K562 (cell line): ENCODE measurements around the gene GINS1. TPM values are rescaled to one million over a fixed set of nuclear protein-coding genes. Genes with fewer than 3 reads are reported as not detected.

Experiments used
- ATAC-seq: fragments of 200-7000 bp; cut with Tn5 transposase; 3 replicates; pipeline ENCODE4 v1.9.1; 2020; ENCODE audit warnings: moderate library complexity
- BruUV-seq: library from RNA; stranded (reverse); fragments of 400-500 nt; replicated peaks from 2 replicates; lab custom pipeline; 2021; lab: Mats Ljungman, UMichigan
- CTCF ChIA-PET: fragments of 300-600 bp; formaldehyde crosslinking; extraction: SDS; loops from one replicate; lab custom pipeline; 2021; ENCODE audit warnings: low intra/inter-chr PET ratio; lab: Yijun Ruan, JAX
- POLR2A ChIA-PET: fragments of 300-600, 350-650 bp; sonication (Branson Sonifier 250); formaldehyde crosslinking; extraction: SDS; loops from one replicate; lab custom pipeline; 2021; ENCODE audit warnings: antibody characterized with exemption, inconsistent platforms; lab: Yijun Ruan, JAX
- DNase-seq, 4 experiments: peaks; one replicate each; pipeline versions ENCODE4 v3.0.0 to v3.0.0-alpha.2; 2011 to 2018; ENCODE audit warnings: low spot score in 3 of 4, mixed read lengths in 3 of 4; ENCODE audit errors: extremely low read depth in 1 of 4
- FAIRE-seq: peaks from 2 replicates; lab custom pipeline; 2011; peaks lifted over from hg19 to GRCh38; lab: Jason Lieb, UNC
- H2AFZ ChIP-seq: 2 replicates; pipeline ENCODE4 v1.6.0; 2011; ENCODE audit warnings: low read depth, low read length, control low read depth, inconsistent platforms
- H3K27ac ChIP-seq: fragments of 200-600 bp; 3 replicates; pipeline ENCODE4 v1.8.0; 2011; ENCODE audit warnings: low read depth, mild to moderate bottlenecking, control low read depth, inconsistent platforms, low read length, moderate library complexity, mixed read lengths; ENCODE audit errors: extremely low read depth
- H3K27me3 ChIP-seq, 2 experiments: fragments of 300-600 bp in 1 of 2; 2 replicates in 1 of 2; 3 replicates in 1 of 2; pipeline versions ENCODE4 v1.6.0 to v1.8.0; 2011; ENCODE audit warnings: inconsistent platforms in 2 of 2, low read length in 2 of 2, mild to moderate bottlenecking in 1 of 2, mixed read lengths in 1 of 2, moderate library complexity in 1 of 2; ENCODE audit not compliant: control insufficient read depth in 2 of 2, insufficient read depth in 2 of 2
- H3K36me3 ChIP-seq: fragments of 300-600 bp; 3 replicates; pipeline ENCODE4 v1.8.0; 2011; ENCODE audit warnings: mild to moderate bottlenecking, low read length, inconsistent platforms; ENCODE audit not compliant: control insufficient read depth, insufficient read depth
- H3K4me1 ChIP-seq, 2 experiments: fragments of 200-600 bp in 1 of 2; replicated peaks in 1 of 2; 2 replicates in 1 of 2; 3 replicates in 1 of 2; pipeline versions ENCODE4 v1.5.1 to v1.8.0; 2011; ENCODE audit warnings: inconsistent platforms in 2 of 2, low read length in 2 of 2, mild to moderate bottlenecking in 1 of 2, mixed read lengths in 1 of 2, moderate library complexity in 1 of 2; ENCODE audit not compliant: control insufficient read depth in 2 of 2, insufficient read depth in 2 of 2
- H3K4me2 ChIP-seq: 2 replicates; pipeline ENCODE4 v1.6.1; 2011; ENCODE audit warnings: low read length, control low read depth, inconsistent platforms, mixed read lengths; ENCODE audit not compliant: insufficient read depth
- H3K4me3 ChIP-seq: fragments of 200-600 bp; sonication (generic), shearing (Covaris generic); 2 replicates; pipeline ENCODE4 v1.5.1; 2016; ENCODE audit warnings: control low read depth, inconsistent platforms
- H3K79me2 ChIP-seq: fragments of 200-600 bp; 3 replicates; pipeline ENCODE4 v1.8.0; 2011; ENCODE audit warnings: low read length, inconsistent platforms; ENCODE audit not compliant: control insufficient read depth, insufficient read depth
- H3K9ac ChIP-seq, 2 experiments: 2 replicates each; pipeline versions ENCODE4 v1.6.0 to v1.6.1; 2011; ENCODE audit warnings: low read depth in 2 of 2, low read length in 2 of 2, control low read depth in 1 of 2, inconsistent platforms in 1 of 2, mild to moderate bottlenecking in 1 of 2, mixed read lengths in 1 of 2; ENCODE audit not compliant: insufficient read depth in 1 of 2
- H3K9me1 ChIP-seq: one replicate; pipeline ENCODE4 v1.6.0; 2011; ENCODE audit warnings: inconsistent platforms, mild to moderate bottlenecking, low read length, moderate library complexity; ENCODE audit not compliant: control insufficient read depth, insufficient read depth
- H3K9me3 ChIP-seq: replicated peaks from 2 replicates; pipeline ENCODE4 v1.5.1; 2011; ENCODE audit warnings: low read depth, low read length, inconsistent platforms; ENCODE audit not compliant: control insufficient read depth, insufficient read depth
- H4K20me1 ChIP-seq: replicated peaks from 2 replicates; pipeline ENCODE4 v1.6.1; 2011; ENCODE audit warnings: low read length, inconsistent platforms, mixed read lengths; ENCODE audit not compliant: control insufficient read depth, insufficient read depth
- CHCHD3 ChIP-seq: fragments of 250-450 bp; sonication (Bioruptor Pico); IDR thresholded peaks from 2 replicates; pipeline ENCODE4 v2.1.2; 2022; ENCODE audit warnings: mild to moderate bottlenecking
- FOXA1 ChIP-seq: fragments of 450-650 bp; IDR thresholded peaks from 2 replicates; pipeline ENCODE4 v1.6.1; 2016; ENCODE audit warnings: mild to moderate bottlenecking, borderline replicate concordance
- HDAC3 ChIP-seq: fragments of 450-650 bp; IDR thresholded peaks from 2 replicates; pipeline ENCODE4 v1.6.1; 2018; ENCODE audit warnings: borderline replicate concordance, mild to moderate bottlenecking, moderate library complexity; ENCODE audit not compliant: partially characterized antibody
- KDM1A ChIP-seq, 2 experiments: fragments of 450-650 bp; IDR thresholded peaks; 2 replicates each; pipeline ENCODE4 v1.6.1; 2016; ENCODE audit warnings: mild to moderate bottlenecking in 2 of 2
- MYC ChIP-seq, 2 experiments: fragments of 250-450 bp in 1 of 2; sonication (Bioruptor Pico) in 1 of 2; IDR thresholded peaks; 2 replicates each; pipeline versions ENCODE4 v1.5.1 to v1.6.1; 2012 to 2021; ENCODE audit warnings: low read depth in 2 of 2, borderline replicate concordance in 1 of 2, improper control_type of control experiment in 1 of 2, low read length in 1 of 2, mild to moderate bottlenecking in 1 of 2, moderate library complexity in 1 of 2
- NR2C2 ChIP-seq, 2 experiments: fragments of 200-800 bp in 1 of 2; sonication (Bioruptor generic) in 1 of 2; sonication (generic) in 1 of 2; formaldehyde crosslinking in 1 of 2; IDR thresholded peaks; 2 replicates each; pipeline versions ENCODE4 v1.6.1 to v1.8.0; 2016 to 2022; ENCODE audit warnings: mild to moderate bottlenecking in 1 of 2, missing compliant biosample characterization in 1 of 2, missing genetic modification characterization in 1 of 2, missing genetic modification reagents in 1 of 2
- POLR2AphosphoS5 ChIP-seq: IDR thresholded peaks from 2 replicates; pipeline ENCODE4 v1.6.1; 2011; ENCODE audit warnings: mild to moderate bottlenecking, low read depth, low read length, moderate library complexity; ENCODE audit not compliant: control insufficient read depth, insufficient read depth
- ZNF354B ChIP-seq: fragments of 250-450 bp; sonication (Bioruptor Pico); IDR thresholded peaks from 2 replicates; pipeline ENCODE4 v1.4.0; 2020
- WGBS: fragments of 100-300 bp; shearing (Covaris generic); methylation state at CpG from one replicate; pipeline ENCODE4 v1.1.6; 2016; ENCODE audit warnings: low coverage, mixed read lengths; ENCODE audit not compliant: insufficient coverage; ENCODE audit errors: missing lambda C conversion rate; 5-methylcytosine and 5-hydroxymethylcytosine counted together
- in situ Hi-C: fragments of 300-500 bp; cut with MboI; formaldehyde crosslinking; loops from 4 replicates; pipeline ENCODE4 v1.15.0; 2018; ENCODE audit warnings: inconsistent platforms, mixed read lengths
- intact Hi-C: fragments of 100-400 bp; cut with micrococcal nuclease; formaldehyde crosslinking; loops from 2 replicates; pipeline ENCODE4 v1.14.2; 2022
- polyA plus RNA-seq, 8 experiments: library from polyadenylated mRNA; depleted of rRNA in 4 of 8; stranded (reverse) in 5 of 8; unstranded in 3 of 8; fragments of >200 nt; fragmentation: Nextera tagmentation in 2 of 8; fragmentation: Illumina TruSeq in 1 of 8; extraction: Ambion mirVana in 2 of 8; extraction: Trizol in 1 of 8; gene quantifications; 2 replicates each; pipeline versions ENCODE4 v1.2.1 to v1.2.3, GENCODE V29; 2011 to 2014; ENCODE audit warnings: inconsistent platforms in 1 of 8, missing spikeins in 1 of 8
- total RNA-seq, 7 experiments: library from RNA; depleted of rRNA in 6 of 7; stranded (reverse); fragments of >200 nt in 6 of 7; fragmentation: Illumina TruSeq in 2 of 7; extraction: Trizol in 2 of 7; gene quantifications; 2 replicates each; pipeline versions ENCODE4 v1.2.1 to v1.2.3, GENCODE V29; 2011 to 2021; ENCODE audit warnings: low replicate concordance in 1 of 7
- TF ChIP-seq, protein P1 (sequence below), 3 experiments: fragments of 200-800 bp in 1 of 3; fragments of 250-450 bp in 1 of 3; fragments of 450-650 bp in 1 of 3; sonication (Bioruptor Pico) in 1 of 3; sonication (Bioruptor generic) in 1 of 3; formaldehyde crosslinking in 1 of 3; IDR thresholded peaks; 2 replicates each; pipeline versions ENCODE4 v1.6.1 to v1.8.0; 2016 to 2022; ENCODE audit warnings: mild to moderate bottlenecking in 2 of 3, missing genetic modification characterization in 2 of 3, missing compliant biosample characterization in 1 of 3, moderate library complexity in 1 of 3
- TF ChIP-seq, protein P2 (sequence below): IDR thresholded peaks from 2 replicates; pipeline ENCODE4 v1.6.1; 2016; ENCODE audit warnings: missing genetic modification characterization, missing compliant biosample characterization

The GINS1 gene
- total and polyA plus RNA-seq, 9 of the 15 experiments (the other 6 are each of a cell fraction or from before 2014, with no cell fraction given): 13.1 to 31.8 (median 24.1) TPM

DNA sequence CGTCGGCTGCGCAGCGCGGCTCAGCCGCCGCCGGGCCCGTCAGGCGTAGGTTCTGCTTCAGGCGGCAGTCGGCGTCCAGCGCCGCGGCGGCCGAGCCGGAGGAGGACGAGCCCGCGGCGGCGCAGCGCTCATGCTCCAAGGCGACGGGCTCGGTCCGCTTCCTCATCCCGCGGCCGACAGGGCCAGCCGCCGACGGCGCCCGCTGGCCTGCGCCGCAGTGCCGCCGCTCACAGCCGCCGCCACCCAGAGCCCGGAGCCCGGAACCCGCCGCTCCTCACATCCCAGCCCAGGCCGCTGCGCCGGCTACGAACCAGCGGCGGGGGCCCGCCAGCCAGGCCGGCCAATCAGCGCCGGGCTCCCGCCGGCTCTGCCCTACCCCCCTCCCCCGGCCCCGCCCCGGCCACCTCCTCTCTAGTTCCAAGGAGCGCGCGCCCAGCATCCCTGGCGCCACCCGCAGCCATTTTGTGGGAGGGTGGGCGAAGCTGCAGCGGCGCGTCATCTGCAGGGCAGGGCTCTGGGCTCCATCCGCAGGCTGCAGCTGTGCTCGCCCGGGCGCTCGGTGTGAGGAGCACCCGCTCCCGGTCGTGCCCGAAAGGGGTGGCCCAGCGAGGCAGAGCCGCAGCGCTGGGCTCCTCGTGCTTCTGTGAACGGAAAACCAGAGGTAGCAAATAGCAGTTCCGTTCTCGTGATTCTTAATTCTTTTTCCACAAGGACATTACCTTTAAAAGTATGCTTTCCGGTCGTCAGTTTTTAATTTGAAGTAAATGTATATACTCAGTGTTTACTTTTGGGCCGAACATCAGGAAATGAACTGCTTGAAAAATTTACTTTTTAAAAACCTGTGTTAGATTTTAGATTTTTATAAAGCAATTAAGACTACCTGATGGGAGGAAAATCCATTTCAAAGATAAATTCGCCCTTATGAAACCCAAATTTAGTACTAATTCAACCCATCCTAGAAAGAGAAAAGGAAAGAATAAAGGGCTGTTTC lies 16.6 kb upstream of the GINS1 start, which contains the start of gene ABHD12:
TSS of gene ABHD12 (minus strand) at position 298 of the 991 bp plus-strand sequence. CDS start at position 166, 132 bp downstream.
- POLR2A ChIA-PET: interaction anchor here (0.6 to 1.0 kb wide), 5 partner anchors 8 to 105 kb away, joined by 3 to 7 read pairs (median 3); no protein-coding TSS in a partner anchor
- Histone ChIP-seq H3K4me1 (peaks cover 0 to 10% of the 10 kb centered on the region in 2 experiments; a peak in 3 of 5 replicates), H3K36me3 (peaks cover 8% of the 10 kb centered on the region; the same call in 1 of the 3 replicates), H3K4me3 (peak within 1 kb of the TSS; percentile 62), H3K4me2 (peak within 1 kb of the TSS; percentile 76), H4K20me1 (0 out of 2 replicates have a peak, but pooled peaks cover 3% of the 10 kb centered on the region), H3K9me1 (no peaks in the 10 kb centered on the region), H3K9me3 (no peaks in the 10 kb centered on the region), H2AFZ (peak within 1 kb of the TSS; percentile 93), H3K27ac (peak within 1 kb of the TSS; percentile 78), H3K27me3 (no peaks in the 10 kb centered on the region), H3K79me2 (peaks cover 31% of the 10 kb centered on the region), H3K9ac (peak within 1 kb of the TSS; percentile 87 to 93)
- DNase-seq (peak; percentile 92 to 95 (median 93)), ATAC-seq (peak; percentile 96), FAIRE-seq (peak; percentile 69)
- WGBS: under 1% methylated on average over 38 of the region's 91 CpGs
- in situ Hi-C loops: no loop called here
- intact Hi-C loops: loop anchor here (2.0 to 10.0 kb wide), 2 partner anchors 80 to 396 kb away; partner anchors contain the start of gene APMAP
- CTCF ChIA-PET: no interaction called here
- no TSS peak for BruUV-seq
- TF ChIP-seq ZNF354B (CRISPR knock-in tag): no peak
- TF ChIP-seq HDAC3: no peak
- TF ChIP-seq NR2C2 (CRISPR knock-in tag; IDR thresholded peaks at IDR 0.05): no peak
- TF ChIP-seq NR2C2 (tag; IDR thresholded peaks at IDR 0.05): no peak; the same call in 1 of the 2 replicates
- TF ChIP-seq CHCHD3 (CRISPR knock-in tag): no peak
- peak; percentile 42; the same call in 1 of the 2 replicates for TF ChIP-seq MYC (IDR thresholded peaks at IDR 0.05; ENCODE audit: low read depth, low read length)
- no peak for TF ChIP-seq MYC (CRISPR knock-in tag; IDR thresholded peaks at IDR 0.05; ENCODE audit: borderline replicate concordance, low read depth)
- TF ChIP-seq, protein P1, sequence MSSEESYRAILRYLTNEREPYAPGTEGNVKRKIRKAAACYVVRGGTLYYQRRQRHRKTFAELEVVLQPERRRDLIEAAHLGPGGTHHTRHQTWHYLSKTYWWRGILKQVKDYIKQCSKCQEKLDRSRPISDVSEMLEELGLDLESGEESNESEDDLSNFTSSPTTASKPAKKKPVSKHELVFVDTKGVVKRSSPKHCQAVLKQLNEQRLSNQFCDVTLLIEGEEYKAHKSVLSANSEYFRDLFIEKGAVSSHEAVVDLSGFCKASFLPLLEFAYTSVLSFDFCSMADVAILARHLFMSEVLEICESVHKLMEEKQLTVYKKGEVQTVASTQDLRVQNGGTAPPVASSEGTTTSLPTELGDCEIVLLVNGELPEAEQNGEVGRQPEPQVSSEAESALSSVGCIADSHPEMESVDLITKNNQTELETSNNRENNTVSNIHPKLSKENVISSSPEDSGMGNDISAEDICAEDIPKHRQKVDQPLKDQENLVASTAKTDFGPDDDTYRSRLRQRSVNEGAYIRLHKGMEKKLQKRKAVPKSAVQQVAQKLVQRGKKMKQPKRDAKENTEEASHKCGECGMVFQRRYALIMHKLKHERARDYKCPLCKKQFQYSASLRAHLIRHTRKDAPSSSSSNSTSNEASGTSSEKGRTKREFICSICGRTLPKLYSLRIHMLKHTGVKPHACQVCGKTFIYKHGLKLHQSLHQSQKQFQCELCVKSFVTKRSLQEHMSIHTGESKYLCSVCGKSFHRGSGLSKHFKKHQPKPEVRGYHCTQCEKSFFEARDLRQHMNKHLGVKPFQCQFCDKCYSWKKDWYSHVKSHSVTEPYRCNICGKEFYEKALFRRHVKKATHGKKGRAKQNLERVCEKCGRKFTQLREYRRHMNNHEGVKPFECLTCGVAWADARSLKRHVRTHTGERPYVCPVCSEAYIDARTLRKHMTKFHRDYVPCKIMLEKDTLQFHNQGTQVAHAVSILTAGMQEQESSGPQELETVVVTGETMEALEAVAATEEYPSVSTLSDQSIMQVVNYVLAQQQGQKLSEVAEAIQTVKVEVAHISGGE (CRISPR knock-in tag; IDR thresholded peaks at IDR 0.05): 0 out of 6 replicates have a peak, but pooled peaks of 1 of the 3 experiments have one; percentile 52
- TF ChIP-seq POLR2AphosphoS5: 0 out of 2 replicates have a peak, but pooled peaks have one; percentile 42
- no peak for TF ChIP-seq FOXA1
- TF ChIP-seq, protein P2, sequence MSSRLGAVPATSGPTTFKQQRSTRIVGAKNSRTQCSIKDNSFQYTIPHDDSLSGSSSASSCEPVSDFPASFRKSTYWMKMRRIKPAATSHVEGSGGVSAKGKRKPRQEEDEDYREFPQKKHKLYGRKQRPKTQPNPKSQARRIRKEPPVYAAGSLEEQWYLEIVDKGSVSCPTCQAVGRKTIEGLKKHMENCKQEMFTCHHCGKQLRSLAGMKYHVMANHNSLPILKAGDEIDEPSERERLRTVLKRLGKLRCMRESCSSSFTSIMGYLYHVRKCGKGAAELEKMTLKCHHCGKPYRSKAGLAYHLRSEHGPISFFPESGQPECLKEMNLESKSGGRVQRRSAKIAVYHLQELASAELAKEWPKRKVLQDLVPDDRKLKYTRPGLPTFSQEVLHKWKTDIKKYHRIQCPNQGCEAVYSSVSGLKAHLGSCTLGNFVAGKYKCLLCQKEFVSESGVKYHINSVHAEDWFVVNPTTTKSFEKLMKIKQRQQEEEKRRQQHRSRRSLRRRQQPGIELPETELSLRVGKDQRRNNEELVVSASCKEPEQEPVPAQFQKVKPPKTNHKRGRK (tag): 0 out of 2 replicates have a peak, but pooled peaks have one; percentile 25
- TF ChIP-seq KDM1A (IDR thresholded peaks at IDR 0.05): no peak
